ENCODE measurements around the gene TGDS.
"Not testable (repeated sequence)": the region's sequence is repeated elsewhere in the genome, so short reads cannot be mapped to it uniquely, and the experiment has no call there.

The TGDS gene

DNA sequence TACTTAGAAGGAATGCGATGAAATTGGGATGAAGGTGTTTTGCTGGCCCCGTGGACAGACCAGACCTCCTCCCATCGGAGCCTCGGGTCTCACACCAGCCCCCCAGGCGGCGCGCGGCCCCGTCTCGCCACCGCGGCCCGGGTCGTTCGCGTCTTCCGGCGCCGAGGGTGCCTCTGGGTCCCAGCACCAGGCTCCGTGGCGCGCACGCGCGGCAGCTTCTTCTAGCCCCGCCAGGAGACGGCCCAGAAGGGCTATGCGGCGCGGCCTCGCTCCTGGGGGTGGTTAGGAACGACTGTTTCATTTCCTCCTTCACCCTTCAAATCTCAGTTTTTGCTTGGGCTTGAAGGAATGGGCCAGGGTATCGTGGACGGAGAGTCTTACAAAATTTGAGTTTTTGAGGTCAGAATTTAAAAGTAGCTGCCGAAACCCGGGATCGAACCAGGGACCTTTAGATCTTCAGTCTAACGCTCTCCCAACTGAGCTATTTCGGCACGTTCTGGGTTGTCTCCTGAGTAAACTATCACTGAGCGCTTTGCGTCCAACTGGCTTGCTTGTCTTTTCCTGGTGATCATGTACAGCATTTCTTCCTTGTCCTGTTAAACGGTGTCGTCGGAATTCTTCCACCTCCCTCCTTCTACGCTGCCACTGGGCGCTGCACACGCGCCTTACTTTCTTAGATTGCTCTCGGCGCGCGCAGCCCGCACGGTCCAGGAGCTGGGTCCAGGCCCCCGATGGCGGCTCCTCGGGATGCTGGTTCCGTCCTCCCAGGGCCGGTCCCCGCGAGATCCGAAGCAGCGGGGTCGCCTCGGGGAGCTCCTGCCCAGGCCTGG is 46.5 kb downstream of the TGDS start:
- peak; percentile 75 for DNase-seq

DNA sequence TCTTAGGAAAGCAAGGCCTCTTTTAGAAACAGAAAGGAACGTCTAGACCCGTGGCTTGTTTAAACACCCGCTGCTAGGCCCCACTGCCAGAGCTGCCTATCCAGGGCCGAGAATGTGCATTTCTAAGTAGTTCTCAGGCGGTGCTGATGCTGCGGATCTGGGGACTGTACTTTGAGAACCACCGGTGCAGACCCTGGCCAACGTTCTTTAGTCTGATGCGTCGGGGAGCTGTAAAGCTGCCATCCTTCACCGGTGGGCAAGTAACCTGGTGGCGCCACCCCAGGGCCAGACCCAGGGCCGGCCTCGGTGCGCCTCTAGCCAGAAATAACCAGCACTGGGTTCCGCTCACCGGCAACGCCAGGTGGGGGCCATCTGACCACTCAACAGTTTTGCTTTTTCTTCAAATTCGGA is 47.1 kb downstream of the TGDS start:
- peak; percentile 39 for DNase-seq

DNA sequence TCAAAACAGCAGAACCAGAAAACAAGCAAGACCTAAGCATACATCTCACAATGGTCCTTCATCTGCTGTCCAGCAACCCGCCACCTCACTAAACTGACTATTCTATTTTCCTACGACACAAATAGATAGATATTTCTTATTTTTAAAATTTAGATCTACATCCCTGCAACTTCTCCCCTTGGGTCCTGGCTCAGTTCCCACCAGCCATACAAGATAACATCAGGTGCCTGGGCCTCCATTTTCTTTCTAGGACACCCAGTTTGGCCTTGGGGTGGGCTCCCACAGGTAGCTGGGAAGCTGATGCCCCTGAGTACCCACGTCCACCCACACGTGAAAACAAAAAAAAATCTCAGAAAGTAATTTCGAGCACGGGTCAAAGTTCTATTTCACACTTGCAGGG is 47.6 kb downstream of the TGDS start:
- DNase-seq: no peak

DNA sequence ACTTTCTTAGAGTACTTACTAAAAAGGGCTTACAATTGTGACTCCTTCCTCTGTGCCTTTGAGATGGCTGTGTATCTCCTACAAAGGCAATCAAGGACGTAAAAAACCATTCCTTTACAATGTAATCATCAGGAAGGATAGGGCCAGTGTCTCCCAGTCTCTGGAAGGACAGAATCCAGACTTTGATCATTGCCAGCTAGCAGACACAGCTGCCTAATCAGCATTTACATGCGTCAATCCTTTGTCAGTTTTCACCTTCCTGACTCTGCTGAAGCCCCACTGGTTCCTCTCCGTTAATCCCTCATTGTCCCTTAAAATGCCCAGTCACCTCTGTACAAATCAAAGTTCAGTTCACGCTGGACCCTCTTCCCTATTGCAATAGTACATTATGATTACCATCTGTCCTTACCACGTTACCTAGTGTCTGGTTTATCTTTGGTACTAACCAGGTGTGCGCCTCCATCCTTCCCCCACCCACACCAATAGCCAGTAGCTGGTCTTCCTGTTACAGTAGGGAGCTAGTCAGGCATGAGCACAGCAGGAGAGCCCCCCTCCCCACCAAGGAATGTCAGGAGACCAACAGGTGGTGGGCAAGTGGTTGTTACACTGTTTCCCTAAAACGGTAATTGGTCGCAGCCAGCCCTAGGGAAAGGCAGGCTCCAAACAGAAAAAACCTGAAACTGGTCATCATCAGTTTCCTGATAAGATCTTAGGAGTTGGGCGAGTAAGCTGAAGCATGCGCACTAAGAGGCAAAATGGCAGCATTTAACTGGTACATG is 49.7 kb downstream of the TGDS start:
- no peak for DNase-seq

DNA sequence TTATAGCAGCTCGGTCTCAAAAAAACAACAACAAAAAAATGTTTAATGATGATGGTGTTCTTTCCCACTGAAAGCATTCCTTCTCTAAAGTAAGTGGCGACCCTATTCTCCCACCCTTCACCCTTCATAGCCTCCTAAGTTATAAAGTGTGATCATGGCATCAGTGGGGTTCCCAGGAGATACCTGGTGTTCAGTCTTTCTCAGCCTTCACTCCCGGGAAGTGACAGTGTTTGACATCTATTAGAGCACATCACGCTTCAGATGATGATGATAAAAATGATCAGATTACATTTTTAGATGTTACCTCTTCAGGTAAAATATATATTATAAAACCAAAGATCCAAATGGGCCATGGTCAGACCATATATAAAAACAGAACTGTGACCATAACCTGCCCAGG is 51.0 kb downstream of the TGDS start:
- no peak for DNase-seq

DNA sequence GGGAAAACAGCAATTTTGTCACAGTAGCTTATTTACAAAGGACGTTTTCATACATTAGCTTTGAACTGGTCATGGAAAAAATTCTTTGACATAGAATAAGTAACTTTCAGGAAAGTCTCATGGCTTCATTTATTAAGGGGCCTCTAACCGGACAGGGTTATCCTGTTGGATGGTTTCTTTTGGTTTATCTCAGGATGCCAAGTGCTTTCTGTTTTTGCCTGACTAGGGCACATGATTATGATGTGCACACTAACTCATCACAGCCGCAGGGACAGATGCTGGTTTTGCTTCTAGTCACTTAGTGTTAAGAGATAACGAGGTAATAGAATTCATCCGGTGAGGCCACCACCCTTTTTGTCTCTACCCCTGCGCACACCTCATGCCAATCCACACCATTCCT is 53.0 kb downstream of the TGDS start:
- no peak for DNase-seq

DNA sequence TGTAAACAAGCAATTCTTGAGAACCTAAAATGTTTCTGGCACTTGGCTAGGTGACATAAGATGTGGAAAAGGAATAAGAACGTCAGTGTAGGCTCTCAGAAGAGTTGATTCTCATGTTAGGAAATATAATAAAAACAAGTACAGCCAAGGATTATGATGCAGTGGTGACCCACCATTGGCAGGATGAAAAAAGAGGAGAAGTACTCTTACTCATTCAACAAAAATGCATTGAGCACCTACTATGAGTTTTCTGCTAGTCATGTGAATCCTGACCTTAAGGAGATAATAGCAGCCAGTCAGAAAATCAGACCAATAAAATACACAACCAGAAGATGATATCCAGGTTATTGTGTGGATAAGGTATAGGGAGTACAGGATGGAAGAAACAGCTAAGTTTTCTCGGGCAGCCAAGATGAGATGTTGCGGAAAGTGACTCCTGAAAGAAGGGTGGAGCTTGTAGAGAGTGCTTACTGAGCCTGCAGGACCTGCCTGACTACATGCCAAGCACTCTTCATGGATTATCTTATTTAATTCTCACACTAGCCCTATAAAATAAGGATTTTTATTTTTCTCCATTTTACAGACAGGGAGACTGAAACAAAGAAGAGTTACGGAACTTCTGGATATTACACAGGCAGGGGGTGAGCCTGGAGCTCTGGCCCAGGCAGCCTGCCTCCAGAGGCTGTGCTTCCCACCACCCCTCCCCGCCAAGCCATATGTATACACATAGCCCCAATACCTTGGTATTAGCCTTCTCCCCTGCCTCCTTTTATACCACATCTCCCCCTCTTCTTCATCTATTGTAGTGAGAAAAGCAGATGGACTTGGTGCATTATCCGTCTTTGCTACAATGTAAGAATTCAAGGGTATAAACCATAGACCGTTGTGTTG is 58.0 kb downstream of the TGDS start:
- DNase-seq: no peak

DNA sequence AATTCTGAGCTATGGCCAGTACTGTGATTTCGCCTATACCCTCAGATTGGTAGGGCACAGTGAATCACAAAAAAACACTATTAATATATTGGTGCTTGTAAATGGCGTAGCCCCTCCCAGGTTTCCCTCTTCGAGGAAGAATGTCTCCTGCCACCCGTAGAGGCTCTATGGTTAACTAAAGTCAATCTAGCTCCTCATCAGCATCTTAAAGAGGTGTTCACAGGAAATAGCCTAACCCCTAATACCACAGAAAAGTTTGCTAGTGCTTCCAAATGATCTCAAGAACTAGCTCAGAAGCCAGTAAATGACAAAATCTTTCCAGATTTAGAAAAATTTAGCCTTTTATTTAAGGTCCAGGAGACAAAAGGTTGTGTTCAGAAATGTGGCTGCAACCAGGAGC is 60.2 kb downstream of the TGDS start:
- DNase-seq: no peak

DNA sequence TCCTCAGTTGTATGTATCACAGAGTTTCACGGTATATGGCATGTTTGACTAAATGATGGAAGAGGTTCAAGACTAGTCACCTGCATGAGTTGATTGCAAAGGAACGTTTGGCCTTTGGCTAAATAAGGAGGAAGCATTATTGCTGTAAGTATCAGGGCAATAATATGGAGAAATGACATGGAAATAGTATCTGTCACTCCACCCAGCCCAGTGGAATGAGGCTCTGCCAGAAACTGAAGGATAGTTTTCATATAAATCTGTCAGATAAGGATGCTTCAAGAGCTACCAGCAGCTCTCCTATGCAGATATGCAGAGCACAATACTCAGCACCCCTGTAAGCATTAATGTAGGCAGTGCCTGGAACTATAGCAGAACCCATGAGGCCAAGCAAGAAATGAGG is 60.7 kb downstream of the TGDS start:
- DNase-seq: no peak

DNA sequence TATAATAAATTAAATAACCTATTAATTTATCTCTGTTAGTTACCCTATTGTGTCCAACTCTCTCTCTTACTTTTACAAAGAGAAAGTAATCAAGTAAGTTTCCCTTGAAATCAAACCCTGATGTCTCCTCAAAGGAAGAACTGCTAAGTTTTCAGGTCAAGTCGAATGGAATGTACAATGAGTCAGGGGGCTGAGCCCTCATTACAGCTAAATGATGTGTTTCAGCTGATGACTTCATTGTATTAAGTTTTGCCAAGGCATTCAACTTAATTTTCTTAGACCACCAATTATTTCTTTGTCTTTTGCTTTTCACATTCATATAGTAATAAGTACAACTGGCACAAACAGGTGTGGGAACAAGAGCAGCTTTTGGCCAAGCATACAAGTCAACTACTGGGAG is 61.8 kb downstream of the TGDS start:
- DNase-seq: no peak

DNA sequence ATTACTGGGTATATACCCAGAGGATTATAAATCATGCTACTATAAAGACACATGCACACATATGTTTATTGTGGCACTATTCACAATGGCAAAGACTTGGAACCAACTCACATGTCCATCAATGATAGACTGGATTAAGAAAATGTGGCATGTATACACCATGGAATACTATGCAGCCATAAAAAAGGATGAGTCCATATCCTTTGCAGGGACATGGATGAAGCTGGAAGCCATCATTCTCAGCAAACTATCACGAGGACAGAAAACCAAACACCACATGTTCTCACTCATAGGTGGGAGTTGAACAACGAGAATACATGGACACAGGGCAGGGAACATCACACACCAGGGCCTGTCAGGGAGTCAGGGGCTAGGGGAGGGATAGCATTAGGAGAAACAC is 63.7 kb downstream of the TGDS start:
- not testable (repeated sequence) for DNase-seq

DNA sequence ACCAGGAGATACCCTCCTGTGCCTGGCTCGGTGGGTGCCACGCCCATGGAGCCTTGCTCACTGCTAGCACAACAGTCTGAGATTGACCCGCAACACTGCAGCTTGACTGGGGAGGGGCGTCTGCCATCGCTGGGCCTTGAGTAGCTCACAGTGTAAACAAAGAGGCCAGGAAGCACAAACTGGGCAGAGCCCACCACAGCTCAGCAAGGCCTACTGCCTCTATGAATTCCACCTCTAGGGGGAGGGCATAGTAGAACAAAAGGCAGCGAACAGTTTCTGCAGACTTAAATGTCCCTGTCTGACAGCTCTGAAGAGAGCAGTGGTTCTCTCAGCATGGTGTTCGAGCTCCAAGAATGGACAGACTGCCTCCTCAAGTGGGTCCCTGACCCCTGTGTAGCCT is 69.0 kb downstream of the TGDS start:
- not testable (repeated sequence) for DNase-seq

DNA sequence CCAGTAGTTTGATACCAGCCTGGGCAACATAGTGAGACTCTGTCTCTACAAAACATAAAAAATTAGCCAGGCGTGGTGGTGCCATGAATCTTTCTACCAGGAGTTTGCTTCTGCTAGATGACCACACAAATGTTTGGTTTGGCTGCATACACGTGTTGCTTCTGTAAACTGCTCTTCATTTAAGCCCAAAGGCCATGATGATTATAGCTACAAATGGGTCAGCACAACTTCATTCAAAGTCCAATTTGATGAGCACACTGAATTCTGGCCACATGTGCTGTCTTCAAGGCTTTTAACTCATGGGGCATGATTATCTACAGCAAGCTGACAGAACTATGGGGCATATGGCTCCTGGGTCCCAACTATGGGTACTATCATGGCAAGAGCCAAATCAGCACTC is 70.2 kb downstream of the TGDS start:
- no peak for DNase-seq

DNA sequence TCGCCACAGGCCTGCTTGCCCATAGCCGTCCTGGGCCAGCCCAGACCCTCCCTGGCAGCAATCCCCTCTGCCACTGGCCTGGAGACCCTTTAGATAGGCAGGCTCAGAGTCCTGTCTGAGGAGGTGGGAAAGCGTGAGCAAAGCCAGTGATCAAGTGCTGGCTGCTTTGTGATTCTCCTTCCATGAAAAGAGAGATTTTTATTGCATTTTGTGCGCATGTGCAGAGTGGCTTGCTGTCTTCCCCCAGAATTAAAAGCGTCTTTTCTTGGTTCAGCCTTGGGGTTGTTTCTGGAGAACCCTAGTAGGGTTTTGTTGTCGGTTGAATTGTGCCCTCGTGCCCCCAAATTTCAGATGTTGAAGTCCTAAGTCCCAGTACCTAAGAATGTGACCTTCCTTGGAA is 71.5 kb downstream of the TGDS start:
- DNase-seq: no peak

Data from NCI-H1105 (cell line).